GM19438 (cell line): ENCODE results near the gene OR4D9.

Source experiments
- ATAC-seq: cut with Tn5 transposase; IDR thresholded peaks from one replicate; pipeline ENCODE4 v1.9.1; 2021; ENCODE audit warnings: low read depth; ENCODE audit not compliant: unreplicated experiment

Gene OR4D9

DNA sequence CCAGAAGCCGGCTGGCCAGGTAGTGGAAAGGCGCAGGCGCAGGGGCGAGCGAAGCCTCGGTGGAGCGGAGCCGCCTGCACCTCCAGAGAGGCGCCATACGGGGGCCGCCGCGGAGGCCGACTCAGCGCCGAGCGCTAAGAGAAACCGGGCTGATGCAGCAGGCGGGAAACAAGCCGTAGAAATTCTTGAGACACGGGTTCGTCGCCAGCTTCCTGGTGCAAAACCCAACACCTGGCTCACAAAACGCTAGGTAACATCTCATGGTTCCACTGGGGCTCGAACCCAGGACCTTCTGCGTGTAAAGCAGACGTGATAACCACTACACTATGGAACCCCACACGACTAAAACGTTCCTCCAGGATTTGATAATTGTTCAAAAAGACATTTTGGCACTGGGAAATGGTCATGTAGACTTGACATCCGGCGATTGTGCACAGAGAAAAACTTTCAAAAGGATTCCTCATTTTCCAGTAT lies 39.1 kb downstream of the OR4D9 start:
- ATAC-seq: peak; percentile 90

DNA sequence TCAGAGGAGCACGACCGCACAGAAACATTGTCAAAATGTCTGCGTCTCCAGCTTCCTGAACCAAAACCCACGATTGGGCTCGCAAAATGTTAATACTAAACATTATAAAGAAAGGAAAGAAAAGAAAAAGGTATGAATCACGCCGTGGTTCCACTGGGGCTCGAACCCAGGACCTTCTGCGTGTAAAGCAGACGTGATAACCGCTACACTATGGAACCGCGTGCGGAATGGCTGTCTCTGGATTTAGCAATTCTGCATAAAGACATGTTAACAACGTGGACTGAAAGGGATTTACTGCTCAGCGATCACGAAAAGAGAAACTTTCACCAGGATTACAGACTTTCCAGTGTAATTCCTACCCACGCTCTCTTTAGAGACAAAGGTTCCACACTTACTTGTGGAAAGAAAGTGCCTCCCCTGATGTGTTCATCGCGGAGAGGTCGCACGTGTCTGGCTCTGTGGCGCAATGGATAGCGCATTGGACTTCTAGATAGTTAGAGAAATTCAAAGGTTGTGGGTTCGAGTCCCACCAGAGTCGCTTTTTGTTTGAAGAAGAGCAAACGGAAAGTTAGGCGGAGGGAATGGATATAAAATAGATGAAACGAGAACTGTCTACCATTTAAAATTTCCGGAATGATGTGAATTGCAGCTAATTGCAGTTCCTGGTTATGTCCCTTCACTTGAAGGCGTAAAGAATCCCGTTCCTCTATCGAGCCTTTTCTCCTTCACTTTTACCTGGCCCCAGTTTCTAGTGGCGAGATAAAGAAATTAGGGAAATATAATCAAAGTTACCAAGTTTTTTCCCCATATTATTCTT lies 39.7 kb downstream of the OR4D9 start:
- ATAC-seq: no peak

DNA sequence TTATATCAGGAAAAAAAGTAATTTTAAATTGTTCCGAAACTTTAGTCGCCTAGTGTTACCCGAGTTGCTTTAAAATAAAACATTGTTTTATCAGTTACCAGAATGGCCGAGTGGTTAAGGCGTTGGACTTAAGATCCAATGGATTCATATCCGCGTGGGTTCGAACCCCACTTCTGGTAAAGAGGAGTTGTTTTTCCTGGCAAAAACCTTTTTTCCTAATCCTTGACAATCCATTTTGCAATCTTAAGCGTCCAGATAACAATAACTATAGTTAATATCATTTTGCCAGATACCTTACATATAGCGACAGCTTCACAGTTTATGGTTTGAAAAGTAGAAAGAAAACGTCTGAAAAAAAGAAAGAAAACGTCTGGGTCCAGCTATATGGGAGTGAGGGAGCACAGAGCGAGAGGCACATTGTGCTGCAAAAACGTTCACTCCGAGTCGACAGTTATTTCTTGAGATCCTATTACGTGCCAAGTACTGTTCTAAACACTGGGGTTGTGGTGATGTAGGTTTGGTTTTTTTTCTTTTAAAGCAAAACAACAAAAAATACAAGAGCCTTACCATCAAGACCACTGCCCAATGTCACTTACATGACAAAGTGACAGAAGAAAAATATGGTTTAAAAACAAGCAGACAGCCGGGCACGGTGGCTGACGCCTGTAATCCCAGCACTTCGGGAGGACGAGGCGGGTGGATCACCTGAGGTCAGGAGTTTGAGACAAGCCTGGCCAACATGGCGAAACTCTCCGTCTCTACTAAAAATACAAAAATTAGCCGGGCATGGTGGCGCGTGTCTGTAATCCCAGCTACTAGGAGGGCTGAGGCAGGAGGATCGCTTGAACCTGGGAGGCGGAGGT lies 40.6 kb downstream of the OR4D9 start:
- ATAC-seq: no peak

DNA sequence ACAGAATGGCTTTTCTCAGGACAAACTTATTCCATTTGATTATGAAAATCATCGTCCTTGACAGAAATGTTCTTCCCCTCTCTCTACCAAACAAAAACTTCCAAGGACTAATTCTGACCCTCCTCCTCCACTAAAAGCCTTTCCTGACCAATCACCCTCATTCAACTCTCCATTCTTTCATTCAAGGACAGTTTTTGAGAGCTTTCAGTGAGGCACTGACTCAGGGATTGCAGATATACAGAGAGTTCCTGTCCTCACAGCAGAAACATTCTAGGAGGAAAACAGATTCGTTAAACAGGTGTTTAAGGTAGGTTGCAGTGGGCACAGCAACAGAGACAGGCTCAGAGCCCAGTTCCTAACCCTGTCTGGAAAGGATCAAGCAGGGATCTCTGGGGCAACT lies 41.5 kb downstream of the OR4D9 start:
- no peak for ATAC-seq

DNA sequence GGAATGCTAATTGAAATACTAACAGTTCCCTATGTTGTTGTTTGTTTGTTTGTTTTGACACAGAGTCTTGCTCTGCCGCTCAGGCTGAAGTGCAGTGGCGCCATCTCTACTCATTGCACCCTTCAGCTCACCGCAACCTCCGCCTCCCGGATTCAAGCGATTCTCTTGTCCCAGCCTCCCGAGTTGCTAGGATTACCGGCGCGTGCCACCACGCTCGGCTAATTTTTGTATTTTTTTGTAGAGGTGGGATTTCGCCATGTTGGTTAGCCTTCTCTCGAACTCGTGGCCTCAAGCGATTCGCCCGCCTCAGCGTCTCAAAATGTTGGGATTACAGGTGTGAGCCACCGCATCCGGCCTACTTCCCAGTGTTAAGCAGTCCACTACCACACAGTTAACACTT lies 42.0 kb downstream of the OR4D9 start:
- no peak for ATAC-seq

DNA sequence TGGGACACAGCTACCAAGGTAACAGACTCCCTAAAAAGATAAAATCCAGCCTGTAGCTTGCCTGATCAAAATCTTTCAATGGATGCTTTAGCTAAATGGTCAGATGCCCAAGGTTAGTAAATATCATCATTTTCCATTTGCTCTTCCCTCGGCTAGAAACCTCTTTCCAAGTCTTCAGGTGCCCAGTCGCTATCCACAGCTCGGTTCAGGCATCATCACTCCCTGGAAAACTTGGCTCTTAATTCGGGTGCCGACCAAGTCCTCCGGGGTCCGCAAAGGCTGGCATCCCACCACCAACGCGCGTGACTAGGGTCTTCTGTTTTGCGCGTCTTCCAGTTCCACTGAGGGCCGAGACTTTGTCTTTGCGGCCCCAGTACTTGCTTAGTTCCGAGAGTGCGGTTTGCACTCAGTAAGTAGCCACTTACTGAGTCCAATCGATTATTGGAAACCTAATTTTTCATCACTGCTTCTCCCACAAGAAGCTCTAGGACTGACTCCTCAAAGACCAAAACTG lies 44.3 kb downstream of the OR4D9 start:
- ATAC-seq: no peak

DNA sequence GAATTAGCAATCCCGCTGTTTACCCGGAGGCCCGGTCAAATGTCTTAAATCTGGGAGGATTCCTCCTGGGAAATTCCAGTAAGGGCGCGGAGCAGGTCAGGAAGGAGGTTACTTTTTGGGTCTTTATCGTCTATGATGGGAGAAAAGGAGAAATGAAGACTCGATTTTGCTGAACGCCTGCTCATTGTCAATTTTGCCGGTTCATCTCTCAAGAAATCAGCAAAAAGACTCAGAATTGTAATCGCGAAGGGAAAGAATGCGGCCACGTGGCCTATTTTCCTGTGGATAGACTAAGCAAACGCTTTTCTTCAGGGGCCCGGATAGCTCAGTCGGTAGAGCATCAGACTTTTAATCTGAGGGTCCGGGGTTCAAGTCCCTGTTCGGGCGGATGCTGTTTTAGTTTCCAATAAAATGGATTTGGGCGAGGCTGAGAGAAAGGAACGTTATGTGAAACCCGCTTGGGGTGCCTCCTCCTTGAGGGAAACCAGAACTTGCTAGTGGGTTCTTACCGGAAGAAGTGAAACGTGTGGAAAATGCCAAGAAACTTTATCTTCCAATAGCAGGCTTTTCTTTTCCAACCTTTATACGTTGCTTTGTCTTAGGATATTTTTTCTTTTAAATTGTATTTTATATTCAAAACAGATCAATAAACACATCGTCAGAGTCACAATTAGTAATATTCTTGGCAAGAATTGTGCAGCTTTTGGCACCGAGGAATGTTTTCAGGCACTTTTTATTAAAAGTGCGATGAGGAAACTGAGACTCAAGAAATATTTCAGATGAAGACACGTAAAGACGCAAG lies 45.0 kb downstream of the OR4D9 start:
- no peak for ATAC-seq

DNA sequence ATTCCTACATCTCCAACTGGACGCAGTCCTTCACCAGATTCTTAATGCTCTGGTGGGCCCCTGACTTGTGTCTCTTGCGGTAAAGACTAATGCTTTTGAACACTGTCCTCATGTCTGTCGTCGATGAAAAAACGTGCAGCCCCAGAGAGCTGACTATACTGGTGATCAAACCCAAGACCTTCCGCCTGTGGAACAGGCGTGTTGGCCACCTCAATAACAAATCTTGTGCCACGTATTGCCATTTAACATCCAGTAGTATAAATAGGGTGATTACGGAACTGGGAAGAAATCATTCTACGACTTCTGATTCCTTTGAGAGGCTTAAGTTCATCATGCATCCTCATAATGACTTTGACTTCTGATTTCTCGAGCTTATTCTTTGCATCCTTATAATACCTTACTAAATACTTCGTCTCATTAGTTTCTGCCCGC lies 45.6 kb downstream of the OR4D9 start:
- ATAC-seq: no peak

DNA sequence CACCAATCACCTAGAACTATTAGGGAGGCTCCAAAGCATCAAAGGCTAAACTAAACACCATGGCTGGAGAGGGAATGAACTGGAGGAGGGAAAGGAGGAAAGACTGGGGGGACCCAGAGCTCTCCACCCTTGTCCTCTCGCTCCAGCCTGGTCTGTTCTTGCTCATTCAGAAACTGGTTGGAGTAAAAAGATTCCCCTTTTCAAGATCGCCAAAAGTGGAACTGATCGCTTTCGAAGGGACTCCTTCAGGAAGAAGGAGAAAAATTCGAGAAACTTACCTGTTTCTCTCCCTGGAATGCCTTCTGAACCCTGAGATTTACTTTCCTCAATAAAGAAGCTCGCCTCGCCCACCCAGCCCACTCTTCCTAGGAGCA lies 46.9 kb downstream of the OR4D9 start:
- ATAC-seq: no peak

DNA sequence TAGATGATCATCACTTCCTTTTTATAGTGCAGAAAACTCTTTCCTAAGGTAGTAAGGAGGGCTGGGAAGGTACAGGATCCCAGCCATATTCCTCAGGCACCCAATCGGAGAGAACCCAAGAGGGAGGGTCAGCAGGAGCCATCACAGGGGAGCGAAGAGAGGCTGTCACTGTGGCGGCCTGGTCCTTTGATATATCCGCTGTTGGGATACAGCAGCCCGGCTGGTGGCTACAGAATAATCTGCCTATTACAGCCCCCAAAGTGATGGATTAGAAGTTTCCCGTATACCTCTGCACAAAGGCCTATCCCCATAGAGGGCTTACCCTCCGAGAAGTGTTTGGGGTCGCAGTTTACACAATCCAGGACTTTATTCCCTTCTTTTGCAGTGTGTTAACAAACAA lies 48.5 kb downstream of the OR4D9 start:
- ATAC-seq: no peak

DNA sequence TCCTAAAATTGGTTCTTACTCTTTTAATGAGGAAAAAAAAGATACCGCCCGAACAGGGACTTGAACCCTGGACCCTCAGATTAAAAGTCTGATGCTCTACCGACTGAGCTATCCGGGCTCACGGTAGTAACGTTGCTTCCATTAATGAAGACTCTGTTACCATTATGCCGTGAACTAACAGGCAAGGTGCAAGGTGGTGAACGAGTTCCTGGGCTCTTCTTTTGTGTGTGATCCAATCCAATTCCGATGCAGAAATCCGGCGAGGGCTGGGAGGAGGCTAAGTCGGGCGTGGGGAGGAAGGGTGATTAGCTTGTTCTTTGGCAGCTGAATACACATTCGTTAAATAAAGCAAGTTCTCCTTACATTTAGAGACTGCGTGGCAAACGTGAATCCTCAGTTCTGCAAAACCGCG lies 49.0 kb downstream of the OR4D9 start:
- no peak for ATAC-seq

DNA sequence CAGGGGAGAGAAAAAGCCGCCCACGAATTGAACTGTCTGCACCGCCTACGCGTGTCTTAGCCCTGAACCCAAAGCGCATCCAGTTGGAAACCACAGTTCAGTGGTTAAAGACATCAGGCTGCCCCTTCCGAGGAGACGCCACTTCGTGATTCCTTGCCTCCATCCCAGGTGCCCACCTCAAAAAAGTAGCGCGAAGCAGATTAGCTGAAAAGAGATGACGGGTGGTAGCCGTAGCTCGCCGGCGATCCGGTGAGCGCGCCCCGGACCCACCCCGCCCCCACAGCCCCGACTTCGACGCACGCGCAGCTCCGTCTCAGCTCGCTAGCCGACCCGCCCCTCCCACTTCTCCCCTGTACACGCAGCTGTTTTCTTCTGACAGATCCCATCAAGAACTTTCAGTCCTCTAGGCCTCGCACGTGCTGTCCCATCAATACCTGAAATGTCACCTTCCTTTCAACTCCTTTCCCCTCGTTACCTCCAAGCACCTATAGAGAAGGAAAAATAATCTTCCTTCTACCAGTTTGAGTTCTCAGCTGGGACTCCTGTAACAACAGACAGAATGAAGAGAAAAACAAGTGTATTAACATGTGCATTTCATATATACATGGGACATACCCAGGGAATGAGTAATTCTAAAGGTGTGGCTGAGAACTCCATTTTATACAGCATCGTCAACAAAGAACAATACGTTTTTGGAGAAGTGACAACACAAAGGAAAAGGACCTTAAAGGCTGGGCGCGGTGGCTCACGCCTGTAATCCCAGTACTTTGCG lies 49.5 kb downstream of the OR4D9 start:
- ATAC-seq: peak; percentile 45

DNA sequence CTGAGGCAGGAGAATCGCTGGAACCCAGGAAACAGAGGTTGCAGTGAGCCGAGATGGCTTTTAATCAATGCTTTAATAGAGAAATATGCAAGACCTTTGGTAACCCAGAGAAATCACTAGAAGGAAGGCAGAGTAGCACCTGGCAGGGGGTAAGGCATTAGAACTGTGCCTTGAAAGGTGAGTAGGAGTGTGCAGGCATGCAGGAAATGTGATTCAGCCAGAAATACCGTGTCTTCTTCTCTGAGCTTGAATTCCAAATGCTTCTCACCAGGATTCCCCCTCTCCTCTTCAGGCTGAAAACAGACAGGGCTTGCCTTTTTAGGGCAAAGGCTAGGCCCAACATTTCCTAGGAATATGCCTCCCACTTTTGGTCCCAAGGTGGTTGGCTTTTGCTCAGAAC lies 51.0 kb downstream of the OR4D9 start:
- no peak for ATAC-seq
